ENCODE results near the gene NAPSA.

DNA sequence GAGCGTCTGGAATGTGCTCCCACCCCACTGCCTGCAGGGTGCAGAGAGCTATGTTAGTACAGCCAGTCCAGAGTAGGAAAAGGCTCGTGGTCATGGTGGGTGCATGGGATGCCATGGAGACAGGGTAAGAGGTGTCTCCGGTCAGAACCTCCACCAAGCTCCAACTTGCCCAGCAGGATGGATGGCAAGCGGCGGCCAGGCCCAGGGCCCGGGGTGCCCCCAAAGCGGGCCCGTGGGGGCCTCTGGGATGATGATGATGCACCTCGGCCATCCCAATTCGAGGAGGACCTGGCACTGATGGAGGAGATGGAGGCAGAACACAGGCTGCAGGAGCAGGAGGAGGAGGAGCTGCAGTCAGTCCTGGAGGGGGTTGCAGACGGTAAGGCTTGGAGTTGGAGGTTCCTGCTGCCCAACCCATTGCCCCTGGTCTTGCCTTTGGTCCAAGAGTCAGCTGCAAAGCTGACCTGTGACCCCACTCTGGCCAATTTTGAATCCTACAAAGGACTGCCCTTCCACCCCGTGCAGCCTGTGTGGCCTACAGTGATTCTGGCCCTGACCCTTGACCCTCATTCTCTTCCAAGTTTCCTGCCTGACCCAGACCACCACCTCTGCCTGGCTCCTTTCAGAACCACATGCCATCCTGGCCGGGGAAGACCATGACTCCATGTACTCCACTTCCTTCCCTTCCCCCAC lies 33.4 kb upstream of the NAPSA start:
- TF ChIP-seq, protein P1, sequence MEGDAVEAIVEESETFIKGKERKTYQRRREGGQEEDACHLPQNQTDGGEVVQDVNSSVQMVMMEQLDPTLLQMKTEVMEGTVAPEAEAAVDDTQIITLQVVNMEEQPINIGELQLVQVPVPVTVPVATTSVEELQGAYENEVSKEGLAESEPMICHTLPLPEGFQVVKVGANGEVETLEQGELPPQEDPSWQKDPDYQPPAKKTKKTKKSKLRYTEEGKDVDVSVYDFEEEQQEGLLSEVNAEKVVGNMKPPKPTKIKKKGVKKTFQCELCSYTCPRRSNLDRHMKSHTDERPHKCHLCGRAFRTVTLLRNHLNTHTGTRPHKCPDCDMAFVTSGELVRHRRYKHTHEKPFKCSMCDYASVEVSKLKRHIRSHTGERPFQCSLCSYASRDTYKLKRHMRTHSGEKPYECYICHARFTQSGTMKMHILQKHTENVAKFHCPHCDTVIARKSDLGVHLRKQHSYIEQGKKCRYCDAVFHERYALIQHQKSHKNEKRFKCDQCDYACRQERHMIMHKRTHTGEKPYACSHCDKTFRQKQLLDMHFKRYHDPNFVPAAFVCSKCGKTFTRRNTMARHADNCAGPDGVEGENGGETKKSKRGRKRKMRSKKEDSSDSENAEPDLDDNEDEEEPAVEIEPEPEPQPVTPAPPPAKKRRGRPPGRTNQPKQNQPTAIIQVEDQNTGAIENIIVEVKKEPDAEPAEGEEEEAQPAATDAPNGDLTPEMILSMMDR (IDR thresholded peaks at IDR 0.05; ENCODE audit: poor library complexity, severe bottlenecking), result no peak
- TF ChIP-seq EZH2 (IDR thresholded peaks at IDR 0.05; ENCODE audit: borderline replicate concordance, insufficient read depth, low read length, poor library complexity, severe bottlenecking) (no peak), MXI1 (conservative IDR thresholded peaks at IDR 0.05; ENCODE audit: poor library complexity, severe bottlenecking) (no peak), EP300 (conservative IDR thresholded peaks at IDR 0.05; ENCODE audit: poor library complexity, severe bottlenecking) (no peak)
